ENCODE data around the gene GET3. TPM values are rescaled to one million over a fixed set of nuclear protein-coding genes. Genes with fewer than 3 reads are reported as not detected.

Gene GET3
- total RNA-seq, 3 donors from 2014 or later (not counting 1 experiment from before 2014, with no cell fraction given): 42.2 to 51.3 (median 44.2) TPM

DNA sequence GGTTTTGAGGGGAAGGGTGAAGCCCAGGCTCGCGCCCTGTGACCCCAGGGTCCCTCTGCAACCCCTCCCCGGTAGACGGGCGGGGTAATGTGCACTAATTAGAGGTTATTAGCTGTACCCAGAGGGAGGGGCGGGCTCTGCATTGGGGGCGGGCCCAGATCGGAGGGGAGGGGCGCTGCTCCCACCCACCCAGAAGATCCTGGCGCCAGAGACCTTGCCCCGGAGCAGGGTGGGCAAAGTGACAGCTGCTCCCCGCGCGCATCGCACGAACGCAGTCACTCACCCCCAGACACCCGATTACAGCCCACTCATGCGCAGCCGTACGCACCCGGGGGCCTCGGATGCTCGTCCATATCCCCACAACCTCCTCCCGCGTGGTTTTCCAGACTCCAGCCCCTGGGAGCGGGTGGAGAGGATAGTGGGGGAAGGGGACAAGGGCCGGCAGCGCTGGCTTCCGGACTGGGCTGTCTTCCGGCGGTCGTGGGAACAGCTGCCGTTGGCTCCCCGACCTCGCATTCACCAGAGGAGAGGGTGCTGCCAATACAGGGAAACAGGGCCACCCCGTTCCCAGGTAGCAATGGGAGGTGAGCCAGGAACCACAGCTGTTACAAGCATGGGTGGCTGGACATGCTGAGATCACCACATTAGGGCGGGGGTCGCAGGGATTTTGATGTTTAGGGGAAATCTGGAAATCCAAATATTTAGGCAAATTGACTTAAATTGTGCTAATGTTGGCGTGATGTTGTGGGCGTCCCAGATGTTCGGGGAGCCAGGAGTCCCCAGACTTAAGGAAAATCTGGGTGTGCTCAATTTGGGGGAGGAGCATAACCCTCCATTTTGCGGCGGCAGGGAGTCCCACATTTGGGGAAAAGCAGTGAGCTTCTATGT, 41.0 kb downstream of the GET3 start:
- peaks cover 16 to 36% of the 10 kb centered on the region in 2 donors for H3K4me1 Mint-ChIP-seq
- DNase-seq: peak; percentile 43 to 67
- 5% methylated on average over 37 of the region's 44 CpGs for WGBS (ENCODE audit: insufficient coverage)
- no peaks in the 10 kb centered on the region for H3K27me3 ChIP-seq (ENCODE audit: control insufficient read depth, insufficient read depth, low read length)
- H3K4me1 ChIP-seq (ENCODE audit: control insufficient read depth, insufficient read depth, low read length): peaks cover 62% of the 10 kb centered on the region
- H3K9me3 ChIP-seq (ENCODE audit: control insufficient read depth, insufficient read depth, low read length): no peaks in the 10 kb centered on the region
- intact Hi-C loops (cut with micrococcal nuclease): no loop called here
- H3K27ac ChIP-seq (ENCODE audit: low read length): peak overlapping the region; percentile 85
- H3K36me3 ChIP-seq (ENCODE audit: control insufficient read depth, insufficient read depth, low read length): no peaks in the 10 kb centered on the region
- H3K27ac Mint-ChIP-seq: peak overlapping the region; percentile 83 to 90
- TF ChIP-seq, protein P1, sequence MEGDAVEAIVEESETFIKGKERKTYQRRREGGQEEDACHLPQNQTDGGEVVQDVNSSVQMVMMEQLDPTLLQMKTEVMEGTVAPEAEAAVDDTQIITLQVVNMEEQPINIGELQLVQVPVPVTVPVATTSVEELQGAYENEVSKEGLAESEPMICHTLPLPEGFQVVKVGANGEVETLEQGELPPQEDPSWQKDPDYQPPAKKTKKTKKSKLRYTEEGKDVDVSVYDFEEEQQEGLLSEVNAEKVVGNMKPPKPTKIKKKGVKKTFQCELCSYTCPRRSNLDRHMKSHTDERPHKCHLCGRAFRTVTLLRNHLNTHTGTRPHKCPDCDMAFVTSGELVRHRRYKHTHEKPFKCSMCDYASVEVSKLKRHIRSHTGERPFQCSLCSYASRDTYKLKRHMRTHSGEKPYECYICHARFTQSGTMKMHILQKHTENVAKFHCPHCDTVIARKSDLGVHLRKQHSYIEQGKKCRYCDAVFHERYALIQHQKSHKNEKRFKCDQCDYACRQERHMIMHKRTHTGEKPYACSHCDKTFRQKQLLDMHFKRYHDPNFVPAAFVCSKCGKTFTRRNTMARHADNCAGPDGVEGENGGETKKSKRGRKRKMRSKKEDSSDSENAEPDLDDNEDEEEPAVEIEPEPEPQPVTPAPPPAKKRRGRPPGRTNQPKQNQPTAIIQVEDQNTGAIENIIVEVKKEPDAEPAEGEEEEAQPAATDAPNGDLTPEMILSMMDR (IDR thresholded peaks at IDR 0.05): no peak
- peak overlapping the region; percentile 65 for H3K4me3 ChIP-seq (ENCODE audit: low read length)
- peak overlapping the region; percentile 86 for H3K4me3 Mint-ChIP-seq
- H3K9me3 Mint-ChIP-seq: no peaks in the 10 kb centered on the region
- no peak for ATAC-seq
- no peaks in the 10 kb centered on the region for H3K27me3 Mint-ChIP-seq (ENCODE audit: low read depth in 2 of 2)
- no peaks in the 10 kb centered on the region for H3K36me3 Mint-ChIP-seq

DNA sequence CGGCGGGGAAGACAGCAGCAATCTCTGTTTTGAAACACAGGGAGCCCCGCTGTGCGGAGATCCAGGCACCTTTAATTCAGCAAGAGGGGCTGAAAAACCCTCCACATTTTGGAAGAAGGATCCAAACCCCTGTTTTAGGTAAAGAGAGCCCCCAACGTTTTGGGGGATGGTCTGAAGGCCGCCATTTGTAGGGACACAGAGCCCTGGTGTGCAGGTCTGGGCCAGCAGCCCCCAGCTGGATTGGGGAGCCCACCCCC, 41.5 kb downstream of the GET3 start:
- no peak for DNase-seq
- peaks cover 16 to 36% of the 10 kb centered on the region in 2 donors for H3K4me1 Mint-ChIP-seq
- H3K36me3 Mint-ChIP-seq: no peaks in the 10 kb centered on the region
- WGBS (ENCODE audit: insufficient coverage): 72% methylated on average over 6 of the region's 6 CpGs
- H3K27me3 ChIP-seq (ENCODE audit: control insufficient read depth, insufficient read depth, low read length): no peaks in the 10 kb centered on the region
- no peak overlapping the region for H3K4me3 ChIP-seq (ENCODE audit: low read length)
- no peaks in the 10 kb centered on the region for H3K9me3 Mint-ChIP-seq
- H3K9me3 ChIP-seq (ENCODE audit: control insufficient read depth, insufficient read depth, low read length): no peaks in the 10 kb centered on the region
- TF ChIP-seq, protein P1 (IDR thresholded peaks at IDR 0.05): no peak
- H3K27ac Mint-ChIP-seq: peak overlapping the region; percentile 83 to 90
- H3K36me3 ChIP-seq (ENCODE audit: control insufficient read depth, insufficient read depth, low read length): no peaks in the 10 kb centered on the region
- peak overlapping the region; percentile 86 for H3K4me3 Mint-ChIP-seq
- ATAC-seq: no peak
- intact Hi-C loops (cut with micrococcal nuclease): no loop called here
- peak overlapping the region; percentile 85 for H3K27ac ChIP-seq (ENCODE audit: low read length)
- no peaks in the 10 kb centered on the region for H3K27me3 Mint-ChIP-seq (ENCODE audit: low read depth in 2 of 2)
- H3K4me1 ChIP-seq (ENCODE audit: control insufficient read depth, insufficient read depth, low read length): peaks cover 68% of the 10 kb centered on the region

DNA sequence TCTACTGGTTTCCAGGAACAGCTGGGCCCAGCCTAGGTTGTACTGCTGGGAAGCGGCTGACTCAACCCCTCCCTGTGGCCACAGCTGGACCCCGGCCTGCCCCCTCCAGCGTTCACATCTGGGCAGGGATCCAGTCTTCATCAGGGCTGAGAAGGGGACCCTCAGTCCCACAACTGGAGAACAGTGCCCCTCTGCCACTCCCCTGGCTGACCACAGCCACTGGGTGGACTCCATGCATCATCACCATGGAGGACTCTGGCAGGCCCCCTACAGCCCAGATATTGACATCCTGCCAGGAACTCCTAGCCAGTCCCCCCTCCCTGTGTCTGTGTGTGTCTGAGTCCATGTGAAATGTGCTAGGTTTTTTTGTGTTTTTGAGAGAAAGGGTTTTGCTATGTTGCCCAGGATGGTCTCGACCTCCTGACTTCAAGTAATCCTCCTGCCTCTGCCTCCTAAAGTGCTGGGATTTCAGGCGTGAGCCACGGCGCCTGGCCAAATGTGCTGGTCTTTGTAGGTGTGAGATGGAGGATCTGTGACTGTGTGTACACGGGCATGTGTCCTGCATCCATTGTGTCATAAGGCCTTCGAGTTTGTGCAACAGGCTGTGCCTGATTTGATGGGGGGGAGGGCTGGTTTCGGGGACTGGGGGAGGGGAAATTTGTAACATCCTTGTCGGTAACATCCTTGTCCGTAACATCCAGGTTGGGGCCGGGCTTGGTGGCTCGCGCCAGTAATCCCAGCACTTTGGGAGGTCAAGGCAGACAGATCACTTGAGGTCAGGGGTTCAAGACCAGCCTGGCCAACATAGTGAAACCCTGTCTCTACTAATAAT, 42.1 kb downstream of the GET3 start:
- Mint-ChIP-seq H3K36me3 (no peaks in the 10 kb centered on the region), H3K27me3 (ENCODE audit: low read depth in 2 of 2) (no peaks in the 10 kb centered on the region), H3K27ac (peak overlapping the region; percentile 34 to 90), H3K9me3 (no peaks in the 10 kb centered on the region), H3K4me3 (peak overlapping the region; percentile 49), H3K4me1 (peaks cover 16 to 36% of the 10 kb centered on the region in 2 donors)
- Histone ChIP-seq H3K9me3 (ENCODE audit: control insufficient read depth, insufficient read depth, low read length) (no peaks in the 10 kb centered on the region), H3K4me1 (ENCODE audit: control insufficient read depth, insufficient read depth, low read length) (peaks cover 73% of the 10 kb centered on the region), H3K27ac (ENCODE audit: low read length) (no peak overlapping the region), H3K4me3 (ENCODE audit: low read length) (no peak overlapping the region), H3K27me3 (ENCODE audit: control insufficient read depth, insufficient read depth, low read length) (no peaks in the 10 kb centered on the region), H3K36me3 (ENCODE audit: control insufficient read depth, insufficient read depth, low read length) (no peaks in the 10 kb centered on the region)
- WGBS (ENCODE audit: insufficient coverage): 86% methylated on average over 15 of the region's 15 CpGs
- intact Hi-C loops (cut with micrococcal nuclease): no loop called here
- no peak for ATAC-seq
- TF ChIP-seq, protein P1 (IDR thresholded peaks at IDR 0.05): no peak
- peak in 1 of 2 donors; percentile 44 for DNase-seq

Data from natural killer cell (primary cell).